KBM-7 (cell line): ENCODE measurements around the gene TUBB3.
"Not testable (repeated sequence)": the region's sequence is repeated elsewhere in the genome, so short reads cannot be mapped to it uniquely, and the experiment has no call there.

Experiments used
- DNase-seq: peaks from one replicate; pipeline ENCODE4 v3.0.0-alpha.2; 2015
- in situ Hi-C: fragments of 300-500 bp; cut with MboI; formaldehyde crosslinking; loops from 2 replicates; pipeline ENCODE4 v1.14.3; 2020; ENCODE audit warnings: low sequenced_read_pairs, low pct_unique_long_range_greater_than_20kb, mixed read lengths

Gene TUBB3

DNA sequence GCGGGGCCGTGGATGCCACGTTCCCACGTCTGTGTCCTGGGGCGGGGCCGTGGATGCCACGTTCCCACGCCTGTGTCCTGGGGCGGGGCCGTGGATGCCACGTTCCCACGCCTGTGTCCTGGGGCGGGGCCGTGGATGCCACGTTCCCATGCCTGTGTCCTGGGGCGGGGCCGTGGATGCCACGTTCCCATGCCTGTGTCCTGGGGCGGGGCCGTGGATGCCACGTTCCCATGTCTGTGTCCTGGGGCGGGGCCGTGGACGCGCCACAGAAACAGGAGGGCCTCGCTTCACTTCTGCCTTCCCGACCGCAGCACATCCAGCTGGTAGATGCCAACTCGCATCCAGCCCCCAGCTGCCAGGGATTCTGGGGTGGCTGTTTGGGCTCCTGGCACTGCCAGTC lies 10.9 kb downstream of the TUBB3 start:
- DNase-seq, in situ Hi-C loops: not testable (repeated sequence)

DNA sequence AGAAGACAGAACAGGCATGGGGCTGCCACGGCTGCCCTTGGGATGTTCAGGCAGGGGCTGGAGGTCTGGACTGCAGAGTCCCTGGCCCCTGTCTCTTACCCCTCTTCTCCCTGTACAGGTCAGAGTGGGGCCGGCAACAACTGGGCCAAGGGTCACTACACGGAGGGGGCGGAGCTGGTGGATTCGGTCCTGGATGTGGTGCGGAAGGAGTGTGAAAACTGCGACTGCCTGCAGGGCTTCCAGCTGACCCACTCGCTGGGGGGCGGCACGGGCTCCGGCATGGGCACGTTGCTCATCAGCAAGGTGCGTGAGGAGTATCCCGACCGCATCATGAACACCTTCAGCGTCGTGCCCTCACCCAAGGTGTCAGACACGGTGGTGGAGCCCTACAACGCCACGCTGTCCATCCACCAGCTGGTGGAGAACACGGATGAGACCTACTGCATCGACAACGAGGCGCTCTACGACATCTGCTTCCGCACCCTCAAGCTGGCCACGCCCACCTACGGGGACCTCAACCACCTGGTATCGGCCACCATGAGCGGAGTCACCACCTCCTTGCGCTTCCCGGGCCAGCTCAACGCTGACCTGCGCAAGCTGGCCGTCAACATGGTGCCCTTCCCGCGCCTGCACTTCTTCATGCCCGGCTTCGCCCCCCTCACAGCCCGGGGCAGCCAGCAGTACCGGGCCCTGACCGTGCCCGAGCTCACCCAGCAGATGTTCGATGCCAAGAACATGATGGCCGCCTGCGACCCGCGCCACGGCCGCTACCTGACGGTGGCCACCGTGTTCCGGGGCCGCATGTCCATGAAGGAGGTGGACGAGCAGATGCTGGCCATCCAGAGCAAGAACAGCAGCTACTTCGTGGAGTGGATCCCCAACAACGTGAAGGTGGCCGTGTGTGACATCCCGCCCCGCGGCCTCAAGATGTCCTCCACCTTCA lies 11.7 kb downstream of the TUBB3 start:
- in situ Hi-C loops, result no loop called here
- DNase-seq, result no peak

DNA sequence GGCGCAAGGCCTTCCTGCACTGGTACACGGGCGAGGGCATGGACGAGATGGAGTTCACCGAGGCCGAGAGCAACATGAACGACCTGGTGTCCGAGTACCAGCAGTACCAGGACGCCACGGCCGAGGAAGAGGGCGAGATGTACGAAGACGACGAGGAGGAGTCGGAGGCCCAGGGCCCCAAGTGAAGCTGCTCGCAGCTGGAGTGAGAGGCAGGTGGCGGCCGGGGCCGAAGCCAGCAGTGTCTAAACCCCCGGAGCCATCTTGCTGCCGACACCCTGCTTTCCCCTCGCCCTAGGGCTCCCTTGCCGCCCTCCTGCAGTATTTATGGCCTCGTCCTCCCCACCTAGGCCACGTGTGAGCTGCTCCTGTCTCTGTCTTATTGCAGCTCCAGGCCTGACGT lies 12.5 kb downstream of the TUBB3 start:
- DNase-seq, in situ Hi-C loops: not testable (repeated sequence)

- in situ Hi-C loops, result no loop called here
- DNase-seq, result no peak
These were observed 12.9 kb downstream of the TUBB3 start for GRCh38 chr16:89936034-89936433.

- in situ Hi-C loops, result no loop called here
- DNase-seq, result no peak
These were observed 13.4 kb downstream of the TUBB3 start for GRCh38 chr16:89936508-89936907.

DNA sequence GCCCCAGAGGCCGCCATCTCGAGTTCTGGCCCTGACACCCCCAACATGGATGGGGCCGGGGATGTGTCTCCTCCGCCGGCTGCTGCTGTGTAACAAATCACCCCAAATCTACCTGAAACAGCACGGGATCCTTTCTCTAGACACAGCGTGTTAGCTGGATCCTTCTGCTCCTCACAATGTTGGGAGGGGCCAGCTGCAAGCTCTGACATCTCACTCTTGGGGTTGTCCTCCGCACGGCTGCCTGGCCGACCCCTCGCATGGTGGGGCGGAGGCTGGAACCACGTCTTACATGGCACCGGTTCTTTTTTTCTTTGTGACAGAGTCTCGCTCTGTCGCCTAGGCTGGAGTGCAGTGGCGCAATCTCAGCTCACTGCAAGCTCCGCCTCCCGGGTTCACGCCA lies 13.8 kb downstream of the TUBB3 start:
- in situ Hi-C loops, result no loop called here
- no peak for DNase-seq

GRCh38 chr16:89938175-89938885 lies 15.2 kb downstream of the TUBB3 start:
- in situ Hi-C loops, result no loop called here

DNA sequence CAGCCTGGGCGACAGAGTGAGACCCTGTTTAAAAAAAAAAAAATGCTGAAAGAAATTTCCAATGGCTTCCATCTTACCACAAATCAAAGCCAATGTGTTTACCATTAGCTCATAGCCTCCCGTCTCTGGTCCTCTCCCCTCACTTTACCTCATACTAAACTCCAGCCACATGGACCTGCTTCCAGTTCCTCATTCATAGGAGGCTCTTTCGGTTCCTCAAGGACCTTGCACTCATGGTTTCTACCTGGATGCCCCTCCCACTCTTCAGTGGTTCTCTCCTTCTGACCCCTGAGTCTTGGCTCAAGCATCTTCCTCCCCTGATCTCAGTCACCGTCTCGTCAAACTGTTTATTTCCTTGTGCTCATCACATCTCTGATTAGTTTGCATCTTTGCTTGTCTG lies 21.6 kb downstream of the TUBB3 start:
- in situ Hi-C loops, result no loop called here

More at GRCh38 chr16:89938175-89938885, 15.2 kb downstream of the TUBB3 start:
- DNase-seq, result no peak

GRCh38 chr16:89945654-89946053 lies 22.5 kb downstream of the TUBB3 start:
- in situ Hi-C loops, result no loop called here
- DNase-seq, result peak; percentile 23

More for the DNA sequence above, 21.6 kb downstream of the TUBB3 start:
- DNase-seq, result no peak

GRCh38 chr16:89946515-89946914 lies 23.4 kb downstream of the TUBB3 start:
- in situ Hi-C loops, result no loop called here
- DNase-seq, result no peak

- in situ Hi-C loops, result no loop called here
- DNase-seq, result no peak
These were observed 26.1 kb downstream of the TUBB3 start for GRCh38 chr16:89949121-89949742.

DNA sequence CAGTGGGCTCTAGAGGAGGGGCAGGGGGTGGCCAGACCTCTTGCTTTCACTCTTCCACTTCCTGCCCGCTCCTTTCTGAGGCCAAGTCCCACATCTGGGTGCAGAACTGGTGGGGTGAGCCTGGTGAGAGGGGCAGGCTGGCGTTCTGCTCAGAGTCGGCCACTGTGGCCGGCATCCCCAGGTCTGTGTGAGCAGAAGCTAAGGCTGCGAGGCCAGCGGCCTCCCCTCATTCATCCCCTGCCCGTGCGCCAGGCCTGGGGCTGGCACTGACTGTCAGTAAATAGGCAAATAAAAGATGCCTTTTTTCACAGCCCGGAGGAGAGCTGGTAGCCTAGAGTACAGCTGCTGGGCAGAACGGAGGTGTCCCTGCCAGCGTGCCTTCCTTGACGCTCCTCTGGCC lies 26.6 kb downstream of the TUBB3 start:
- in situ Hi-C loops, result no loop called here
- DNase-seq, result no peak

- in situ Hi-C loops, result no loop called here
- DNase-seq, result no peak
These were observed 28.4 kb downstream of the TUBB3 start for GRCh38 chr16:89951509-89951908.

- in situ Hi-C loops, result no loop called here
- no peak for DNase-seq
These were observed 28.9 kb downstream of the TUBB3 start for GRCh38 chr16:89952049-89952448.

GRCh38 chr16:89952551-89952950 lies 29.4 kb downstream of the TUBB3 start:
- in situ Hi-C loops, result no loop called here
- no peak for DNase-seq

- DNase-seq, result no peak
- in situ Hi-C loops, result no loop called here
These were observed 30.7 kb downstream of the TUBB3 start for GRCh38 chr16:89953671-89954406.

DNA sequence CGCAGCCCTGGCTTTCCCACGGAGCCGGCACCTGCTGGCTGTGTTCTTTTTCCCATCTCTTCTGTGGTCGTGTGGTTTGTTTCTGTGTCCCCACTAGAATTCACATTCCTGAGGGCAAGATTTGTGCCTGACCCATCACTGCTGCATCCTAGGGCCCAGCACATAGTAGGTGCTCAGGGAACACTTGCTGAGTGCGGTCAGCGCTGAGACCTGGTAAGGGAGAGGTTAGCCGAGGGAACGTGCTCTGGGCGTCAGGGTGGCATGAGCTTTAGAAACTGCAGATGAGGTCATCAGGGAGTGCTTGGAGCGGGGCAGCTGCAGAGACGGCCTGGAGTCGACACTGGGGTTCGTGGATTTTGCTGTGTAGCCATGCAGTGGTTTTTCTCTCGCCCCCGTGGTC lies 31.3 kb downstream of the TUBB3 start:
- no peak for DNase-seq
- in situ Hi-C loops, result no loop called here

- in situ Hi-C loops, result no loop called here
- no peak for DNase-seq
These were observed 32.0 kb downstream of the TUBB3 start for GRCh38 chr16:89955001-89955685.
